HG03196 (cell line): ENCODE measurements around the gene ZNF25.
"Not testable (repeated sequence)": the region's sequence is repeated elsewhere in the genome, so short reads cannot be mapped to it uniquely, and the experiment has no call there.

Source experiments
- ATAC-seq: cut with Tn5 transposase; IDR thresholded peaks from one replicate; pipeline ENCODE4 v1.9.1; 2021; ENCODE audit not compliant: unreplicated experiment

The ZNF25 gene

DNA sequence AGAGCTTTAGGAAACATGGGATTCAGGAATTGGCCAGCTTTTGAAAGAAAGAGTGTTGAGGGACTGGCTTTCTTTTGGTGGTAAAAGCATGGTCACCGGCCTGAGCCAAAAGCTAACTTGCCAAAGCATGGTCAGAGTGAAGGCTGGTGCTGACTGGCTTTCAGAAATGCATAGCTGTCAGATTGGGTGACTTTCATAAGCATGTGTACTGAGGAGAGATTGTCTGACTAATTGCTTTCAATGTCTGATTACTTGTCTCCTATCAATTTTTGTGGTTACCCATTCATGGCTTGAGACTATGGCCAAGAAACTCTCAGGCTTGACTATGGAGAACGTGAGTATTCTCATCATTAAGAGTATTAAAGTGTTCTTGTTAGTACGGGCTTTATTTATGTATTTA is 28.2 kb downstream of the ZNF25 start:
- no peak for ATAC-seq

GRCh38 chr10:37947526-37947925 is 28.9 kb downstream of the ZNF25 start:
- no peak for ATAC-seq

DNA sequence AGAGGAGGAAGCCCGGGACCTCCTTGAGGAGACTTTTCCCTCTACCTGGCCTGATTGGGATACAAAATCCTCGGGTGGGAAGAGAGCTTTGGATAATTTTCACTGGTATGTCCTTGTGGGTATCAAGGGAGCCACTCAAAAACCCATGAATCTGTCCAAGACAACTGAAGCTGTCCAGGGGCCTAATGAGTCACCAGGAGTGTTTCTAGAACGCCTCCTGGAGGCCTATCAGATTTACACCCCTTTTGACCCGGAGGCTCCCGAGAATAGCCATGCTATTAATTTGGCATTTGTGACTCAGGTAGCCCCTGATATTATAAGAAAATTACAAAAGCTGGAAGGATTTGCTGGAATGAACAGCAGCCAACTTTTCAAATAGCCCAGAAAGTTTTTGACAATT is 38.6 kb downstream of the ZNF25 start:
- ATAC-seq = no peak

- no peak for ATAC-seq
Measured at GRCh38 chr10:37934791-37935190, 41.7 kb downstream of the ZNF25 start.

DNA sequence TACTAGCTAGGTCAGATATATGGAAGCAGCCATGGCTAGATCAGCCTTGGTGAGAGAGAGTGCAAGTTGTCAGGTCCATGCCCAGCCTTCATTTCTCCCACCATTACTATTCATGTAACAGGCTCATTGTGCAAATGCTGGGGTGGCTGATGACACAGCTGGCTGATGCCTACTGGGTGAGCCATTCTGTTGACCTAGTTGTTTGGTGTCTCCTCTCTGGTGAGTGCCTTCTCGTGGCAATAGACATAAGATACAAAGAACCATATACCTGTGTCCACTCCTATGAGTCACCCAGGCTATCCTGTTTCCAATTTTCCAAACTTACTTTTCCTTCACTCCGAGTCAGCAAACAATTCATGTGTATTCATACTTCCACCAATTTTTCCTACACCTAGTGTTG is 46.0 kb downstream of the ZNF25 start:
- no peak for ATAC-seq

DNA sequence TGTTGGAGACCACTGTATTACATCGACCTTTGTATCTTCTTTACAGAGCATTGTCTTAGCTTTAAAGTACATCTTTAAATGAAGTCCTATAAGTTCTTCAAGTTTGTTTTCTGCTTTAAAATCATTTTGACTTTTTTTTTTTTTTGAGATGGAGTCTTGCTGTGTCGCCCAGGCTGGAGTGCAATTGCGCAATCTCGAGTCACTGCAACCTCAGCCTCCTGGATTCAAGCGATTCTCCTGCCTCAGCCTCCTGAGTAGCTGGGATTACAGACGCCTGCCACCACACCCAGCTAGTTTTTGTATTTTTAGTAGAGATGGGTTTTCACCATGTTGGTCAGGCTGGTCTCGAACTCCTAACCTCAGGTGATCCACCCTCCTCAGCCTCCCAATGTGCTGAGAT is 68.3 kb downstream of the ZNF25 start:
- ATAC-seq = not testable (repeated sequence)

DNA sequence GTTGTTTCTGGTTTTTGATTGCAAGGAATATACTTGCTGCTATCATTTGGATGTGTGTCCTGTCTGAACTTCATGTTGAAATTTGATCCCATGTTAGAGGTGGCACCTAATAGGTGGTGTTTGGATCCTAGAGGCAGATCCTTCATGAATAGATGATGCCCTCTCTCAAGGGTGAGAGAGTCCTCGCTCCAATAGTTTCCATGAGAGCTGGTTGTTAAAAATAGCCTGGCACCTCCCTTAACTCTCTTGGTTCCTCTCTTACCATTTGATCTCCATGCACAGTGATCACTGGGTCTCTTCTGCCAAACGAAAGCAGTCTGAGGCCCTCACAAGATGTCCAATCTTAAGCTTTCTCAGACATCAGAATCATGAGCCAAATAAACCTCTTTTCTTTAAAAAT is 70.1 kb downstream of the ZNF25 start:
- no peak for ATAC-seq
